Suppressor macrophage treated with lipopolysaccharide for 1 hour (primary cell): ENCODE results near the gene PRELID1.
A peak's percentile ranks its signal among the peaks of the same experiment; 100 is the strongest.
"Not testable (repeated sequence)": the region's sequence is repeated elsewhere in the genome, so short reads cannot be mapped to it uniquely, and the experiment has no call there.

Experiments used
- DNase-seq, 3 donors: peaks; one replicate each; pipeline ENCODE4 v3.0.0-alpha.2; 2020 to 2022

The PRELID1 gene

GRCh38 chr5:177300236-177300880 is 3.2 kb upstream of the PRELID1 start:
- peak; percentile 94 to 97 (median 95) for DNase-seq

GRCh38 chr5:177300951-177301350 is 2.6 kb upstream of the PRELID1 start:
- DNase-seq, result peak; percentile 48 to 72 (median 57)

DNA sequence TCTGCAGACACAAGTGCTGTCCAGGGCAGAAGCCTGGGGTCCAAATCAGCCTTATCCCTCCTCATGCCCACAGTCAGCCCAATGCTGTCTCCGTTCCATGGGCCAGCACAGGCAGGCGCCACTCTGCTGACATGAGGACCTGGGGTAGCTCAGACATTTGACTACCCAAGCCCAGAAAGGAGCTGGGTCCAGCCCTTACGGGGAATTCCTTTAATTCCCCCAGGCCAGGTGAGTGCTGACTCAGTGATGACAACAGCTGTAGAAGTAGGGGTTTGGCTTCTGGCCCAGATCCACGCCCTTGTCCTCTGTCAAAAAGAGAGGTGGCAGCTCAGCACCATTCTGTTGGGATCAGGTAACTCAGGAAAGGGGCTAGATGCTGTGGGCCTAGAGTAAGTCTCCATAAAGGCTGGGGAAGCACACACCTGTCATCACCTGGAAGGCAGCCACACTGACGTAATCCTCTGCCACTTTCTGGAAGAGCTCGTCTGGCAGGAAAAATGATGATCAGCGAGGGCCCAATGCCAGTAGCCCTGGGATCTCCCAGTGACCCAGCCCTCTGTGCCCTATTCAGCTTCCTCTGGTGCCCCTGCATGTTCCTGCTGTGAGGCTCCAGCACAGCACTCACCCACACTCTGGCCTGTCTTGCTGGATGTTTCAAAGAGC is 2.0 kb upstream of the PRELID1 start:
- peak in 2 of 3 donors; percentile 44 to 54 for DNase-seq

- DNase-seq, result no peak
Observed at GRCh38 chr5:177302354-177303110, 1.1 kb upstream of the PRELID1 start.

DNA sequence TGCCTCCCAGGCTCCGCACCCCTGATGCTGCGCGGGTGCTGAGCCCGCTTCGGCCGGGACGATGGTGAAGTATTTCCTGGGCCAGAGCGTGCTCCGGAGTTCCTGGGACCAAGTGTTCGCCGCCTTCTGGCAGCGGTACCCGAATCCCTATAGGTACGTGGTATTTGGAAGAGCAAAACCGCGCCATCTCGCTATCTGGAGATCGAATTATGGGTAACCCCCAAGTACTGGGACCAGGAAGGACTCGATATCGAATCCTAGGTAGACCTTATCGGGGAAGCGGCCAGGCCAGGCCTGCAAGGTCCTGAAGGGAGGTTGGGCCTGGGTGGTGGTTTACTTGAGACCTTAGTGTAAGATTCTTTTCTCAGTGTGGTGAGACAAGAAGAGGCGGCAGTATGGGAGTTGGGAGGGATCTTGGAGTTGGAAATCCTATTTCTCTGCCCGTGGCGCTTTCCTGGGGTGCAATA is 359 bp downstream of the PRELID1 start:
- DNase-seq, result peak in 1 of 3 donors; percentile 24

- DNase-seq, result peak in 1 of 3 donors; percentile 23
Observed at GRCh38 chr5:177304392-177305119, 957 bp downstream of the PRELID1 start.

DNA sequence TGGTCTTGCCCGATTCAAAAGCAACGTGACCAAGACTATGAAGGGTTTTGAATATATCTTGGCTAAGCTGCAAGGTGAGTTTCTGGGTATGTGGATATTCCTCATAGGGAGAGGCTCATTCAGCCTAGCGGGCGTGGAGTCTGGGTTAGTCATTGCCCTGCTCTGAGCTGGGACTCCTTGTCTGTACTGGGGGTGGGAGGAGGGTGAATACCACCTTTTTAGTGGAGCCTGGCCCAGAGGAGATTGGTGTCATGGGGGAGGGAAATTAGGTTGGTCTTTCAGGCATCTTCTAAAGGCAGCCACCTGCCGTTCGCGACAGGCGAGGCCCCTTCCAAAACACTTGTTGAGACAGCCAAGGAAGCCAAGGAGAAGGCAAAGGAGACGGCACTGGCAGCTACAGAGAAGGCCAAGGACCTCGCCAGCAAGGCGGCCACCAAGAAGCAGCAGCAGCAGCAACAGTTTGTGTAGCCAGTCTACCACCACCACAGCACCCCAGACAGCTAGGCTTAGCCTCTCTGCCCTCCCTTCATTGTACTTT is 2.6 kb downstream of the PRELID1 start:
- not testable (repeated sequence) for DNase-seq

- DNase-seq, result peak; percentile 90 to 97 (median 95)
Observed at GRCh38 chr5:177306674-177307543, 3.3 kb downstream of the PRELID1 start.

- DNase-seq, result no peak
Observed at GRCh38 chr5:177307544-177308363, 4.2 kb downstream of the PRELID1 start.

DNA sequence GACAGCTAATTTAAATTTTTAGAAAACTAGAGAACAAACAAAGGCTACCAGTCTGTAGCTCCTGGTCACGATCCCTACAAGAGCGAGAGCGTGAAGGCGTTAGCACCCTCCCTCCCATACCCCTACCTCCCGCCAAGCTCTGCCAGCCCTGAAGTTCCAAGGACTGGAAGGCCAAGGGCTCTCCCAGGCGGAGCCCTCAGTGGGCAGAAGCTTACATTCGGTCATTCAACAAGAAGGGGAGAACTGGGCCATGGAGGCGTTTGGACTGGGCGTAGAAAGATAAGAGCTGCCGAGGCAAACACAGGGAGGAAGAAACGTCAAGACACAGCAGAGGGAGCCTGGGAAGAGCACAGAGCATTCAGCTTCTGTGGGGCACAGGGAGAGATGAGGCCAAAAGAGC is 5.1 kb downstream of the PRELID1 start:
- DNase-seq, result no peak

GRCh38 chr5:177309351-177310191 is 6.0 kb downstream of the PRELID1 start:
- peak; percentile 45 to 68 (median 52) for DNase-seq

- DNase-seq, result no peak
Observed at GRCh38 chr5:177310332-177310731, 6.7 kb downstream of the PRELID1 start.

- peak; percentile 55 to 64 (median 62) for DNase-seq
Observed at GRCh38 chr5:177310757-177311391, 7.3 kb downstream of the PRELID1 start.

DNA sequence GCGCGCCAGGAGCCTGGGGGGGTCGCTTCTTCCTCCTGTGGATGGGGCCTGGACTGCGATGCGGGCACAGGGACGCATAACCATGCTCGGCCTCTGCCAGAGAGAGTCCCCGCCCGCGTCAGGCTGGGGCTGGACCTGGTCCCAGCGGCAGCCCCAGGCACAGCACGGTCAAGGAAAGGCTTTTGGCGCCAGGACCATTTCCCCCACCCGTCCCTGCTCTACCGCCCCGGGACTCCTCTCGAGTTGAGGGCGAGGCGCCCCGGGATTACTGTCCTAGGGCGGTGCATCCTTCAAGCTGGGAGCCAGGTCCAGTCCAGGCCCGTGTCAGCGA is 7.8 kb downstream of the PRELID1 start:
- DNase-seq, result peak in 1 of 3 donors; percentile 36

DNA sequence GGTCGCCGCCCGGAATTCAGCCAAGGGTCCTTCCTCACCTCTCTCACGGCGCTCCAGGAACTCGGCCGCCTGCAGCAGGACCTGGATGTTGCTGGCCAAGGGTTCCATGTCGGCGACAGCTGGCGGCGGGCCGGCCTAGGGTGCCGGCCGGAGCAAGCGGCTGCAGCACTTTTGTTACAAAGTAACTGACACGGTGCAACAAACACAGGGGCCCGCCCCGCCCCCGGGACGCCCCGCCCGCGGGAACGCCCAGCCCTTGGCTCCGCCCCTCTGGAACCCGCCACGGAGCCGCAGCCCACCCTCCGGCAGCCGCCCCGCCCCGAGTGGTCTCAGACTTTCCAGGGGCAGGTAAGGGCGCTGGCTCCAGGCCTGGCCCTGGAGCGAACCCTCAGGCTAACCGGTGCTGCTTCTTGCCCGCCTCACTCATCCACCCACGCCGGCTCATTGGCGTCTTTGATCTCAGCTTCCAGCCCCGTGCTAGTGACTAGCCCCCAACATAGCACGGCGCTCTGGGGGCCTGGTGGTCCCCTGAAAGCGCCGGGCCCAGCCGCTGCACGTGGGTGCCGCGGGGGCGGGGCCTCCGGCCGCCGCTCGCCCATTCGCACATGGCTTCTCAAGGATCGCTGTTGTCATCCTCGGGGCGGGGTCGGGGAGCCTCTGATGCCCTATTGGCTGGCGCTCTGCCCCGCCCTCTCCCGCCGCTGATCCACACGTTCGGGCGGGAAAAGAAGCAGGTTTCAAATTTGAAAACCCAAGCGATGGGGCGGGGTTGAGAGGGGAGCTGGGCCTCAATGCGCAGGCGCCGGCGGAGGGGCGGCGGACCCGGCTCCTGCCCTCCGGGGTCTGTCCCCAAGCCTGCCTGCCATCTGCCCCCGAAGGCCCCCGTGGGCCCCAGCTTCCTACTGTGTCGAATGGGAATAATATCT is 8.4 kb downstream of the PRELID1 start, which contains the start of gene MXD3:
MXD3 (minus strand) TSS at position 176 of the 926 bp plus-strand sequence; CDS start at position 108, 68 bp downstream.
- DNase-seq, result peak; percentile 97 to 99 (median 98)

DNA sequence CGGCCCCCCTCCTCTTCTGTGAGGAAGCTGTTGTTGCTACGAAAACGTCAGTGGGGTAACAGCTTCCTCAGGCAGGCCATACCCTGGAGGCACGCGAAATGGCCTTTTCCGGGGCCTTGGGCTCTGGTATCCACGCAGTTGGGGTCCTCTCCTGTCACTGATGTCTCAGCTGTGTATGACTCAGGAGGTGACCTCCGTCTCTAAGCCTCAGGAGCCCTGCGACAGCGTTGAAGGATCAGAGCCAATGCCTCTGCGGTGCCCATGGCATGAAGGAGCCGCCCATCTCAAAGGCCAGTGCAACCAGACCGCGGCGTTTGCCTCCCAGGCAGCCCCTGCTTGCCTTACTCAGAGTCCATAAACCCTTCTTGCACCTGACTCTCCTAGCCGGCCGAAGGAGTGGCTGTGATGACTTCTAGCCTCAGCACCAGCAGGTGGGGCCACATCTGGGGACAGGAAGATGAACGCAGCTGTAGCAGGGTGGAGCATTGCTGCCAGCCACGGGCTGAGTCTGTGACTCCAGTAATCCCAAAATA is 9.1 kb downstream of the PRELID1 start:
- peak in 2 of 3 donors; percentile 13 to 39 for DNase-seq

DNA sequence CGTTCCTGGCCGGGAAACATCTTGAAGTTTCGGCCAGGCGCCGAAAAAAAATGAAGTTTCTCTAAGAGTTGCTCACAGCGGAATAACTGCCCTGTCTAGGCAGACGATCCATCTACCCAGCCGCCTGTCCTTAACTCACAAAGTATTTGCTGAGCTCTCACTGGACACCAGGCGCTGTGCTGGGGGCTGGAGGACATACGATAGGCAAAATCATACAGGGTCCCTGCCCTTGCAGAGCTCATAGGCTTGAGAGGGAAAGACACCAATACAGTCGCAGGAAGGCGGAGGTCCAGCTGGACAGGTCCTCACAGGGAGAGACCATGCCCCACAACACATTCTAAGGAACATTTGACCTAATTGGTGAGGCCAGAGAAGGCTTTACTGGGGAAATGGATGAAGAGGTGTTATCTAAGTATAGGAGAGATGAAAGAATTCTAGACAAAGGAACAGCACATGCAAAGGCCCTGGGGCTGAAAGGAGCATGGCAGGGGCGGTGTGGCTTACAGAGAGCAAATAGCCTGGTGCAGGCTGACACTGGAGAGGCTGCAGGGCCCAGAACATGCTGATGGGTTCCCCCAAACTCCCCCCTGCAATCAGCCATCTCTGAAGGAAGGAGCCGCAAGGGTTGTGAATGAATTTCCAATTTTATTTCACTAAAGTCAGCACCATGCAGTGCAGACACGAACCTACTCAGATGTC is 10.1 kb downstream of the PRELID1 start:
- no peak for DNase-seq
